ENCODE results near the gene TNRC18. TPM values are rescaled to one million over a fixed set of nuclear protein-coding genes. Genes with fewer than 3 reads are reported as not detected.

Gene TNRC18
- total and polyA plus RNA-seq, 4 donors: 2.3 to 37.1 (median 20.4) TPM

GRCh38 chr7:5380350-5381070 lies 43.1 kb downstream of the TNRC18 start:
- no peak for DNase-seq (ENCODE audit: low spot score)
- no peak overlapping the region for H3K27ac ChIP-seq (ENCODE audit: low read depth in 1 of 2, low read length in 2 of 2)
- no peak for TF ChIP-seq FOXA1 (IDR thresholded peaks at IDR 0.05)
- TF ChIP-seq TAF1 (conservative IDR thresholded peaks at IDR 0.05): no peak
- TF ChIP-seq ZBTB33 (IDR thresholded peaks at IDR 0.05): no peak
- no peak for TF ChIP-seq NR2F2 (IDR thresholded peaks at IDR 0.05)
- no peak for TF ChIP-seq CTCF (IDR thresholded peaks at IDR 0.05; ENCODE audit: low read depth, low read length, missing input control)
- TF ChIP-seq REST (IDR thresholded peaks at IDR 0.05): no peak
- no peak for TF ChIP-seq RAD21 (IDR thresholded peaks at IDR 0.05)
- no peak for TF ChIP-seq FOXA2 (IDR thresholded peaks at IDR 0.05)
- H3K9ac ChIP-seq (ENCODE audit: low read depth in 1 of 2, low read length in 2 of 2): no peak overlapping the region
- no peaks in the 10 kb centered on the region for H3K9me3 ChIP-seq (ENCODE audit: control insufficient read depth in 4 of 4, low read length in 3 of 4)
- H3K36me3 ChIP-seq (ENCODE audit: control insufficient read depth in 4 of 4, insufficient read depth in 3 of 4, low read depth in 1 of 4, low read length in 3 of 4): peaks cover 6 to 22% (median 16%) of the 10 kb centered on the region in 4 donors
- H3K4me3 ChIP-seq (ENCODE audit: low read depth in 1 of 3, low read length in 3 of 3): no peak overlapping the region
- WGBS: 93% methylated on average over 20 of the region's 20 CpGs
- peaks cover 4 to 12% (median 7%) of the 10 kb centered on the region in 4 donors for H3K4me1 ChIP-seq (ENCODE audit: control insufficient read depth in 4 of 4, insufficient read depth in 4 of 4, low read length in 3 of 4)
- H3K27me3 ChIP-seq (ENCODE audit: control insufficient read depth in 4 of 4, insufficient read depth in 4 of 4, low read length in 3 of 4): no peaks in the 10 kb centered on the region

- TF ChIP-seq HNF4A (conservative IDR thresholded peaks at IDR 0.05) (no peak), YY1 (IDR thresholded peaks at IDR 0.05) (no peak), TAF1 (conservative IDR thresholded peaks at IDR 0.05) (no peak)
- Histone ChIP-seq H3K27ac (ENCODE audit: low read depth in 1 of 2, low read length in 2 of 2) (no peak overlapping the region), H3K36me3 (ENCODE audit: control insufficient read depth in 4 of 4, insufficient read depth in 3 of 4, low read depth in 1 of 4, low read length in 3 of 4) (peaks cover 7 to 25% (median 16%) of the 10 kb centered on the region in 4 donors), H3K27me3 (ENCODE audit: control insufficient read depth in 4 of 4, insufficient read depth in 4 of 4, low read length in 3 of 4) (no peaks in the 10 kb centered on the region), H3K9me3 (ENCODE audit: control insufficient read depth in 4 of 4, low read length in 3 of 4) (no peaks in the 10 kb centered on the region), H3K4me3 (ENCODE audit: low read depth in 1 of 3, low read length in 3 of 3) (no peak overlapping the region), H3K9ac (ENCODE audit: low read depth in 1 of 2, low read length in 2 of 2) (no peak overlapping the region), H3K4me1 (ENCODE audit: control insufficient read depth in 4 of 4, insufficient read depth in 4 of 4, low read length in 3 of 4) (peaks cover 2 to 12% (median 4%) of the 10 kb centered on the region in 4 donors)
- 93% methylated on average over 17 of the region's 17 CpGs for WGBS
- no peak for DNase-seq (ENCODE audit: low spot score)
Observed at GRCh38 chr7:5379546-5379945, 44.1 kb downstream of the TNRC18 start.

Data from liver (tissue), 9 donors.